ENCODE results near the gene HECW1. TPM values are rescaled to one million over a fixed set of nuclear protein-coding genes. Genes with fewer than 3 reads are reported as not detected.
A peak's percentile ranks its signal among the peaks of the same experiment; 100 is the strongest.

The HECW1 gene
- total and polyA plus RNA-seq, 10 of the 15 experiments (the other 5 are each of a cell fraction or from before 2014, with no cell fraction given) = under 0.01 to 0.31 (median 0.04) TPM; not detected in 3

DNA sequence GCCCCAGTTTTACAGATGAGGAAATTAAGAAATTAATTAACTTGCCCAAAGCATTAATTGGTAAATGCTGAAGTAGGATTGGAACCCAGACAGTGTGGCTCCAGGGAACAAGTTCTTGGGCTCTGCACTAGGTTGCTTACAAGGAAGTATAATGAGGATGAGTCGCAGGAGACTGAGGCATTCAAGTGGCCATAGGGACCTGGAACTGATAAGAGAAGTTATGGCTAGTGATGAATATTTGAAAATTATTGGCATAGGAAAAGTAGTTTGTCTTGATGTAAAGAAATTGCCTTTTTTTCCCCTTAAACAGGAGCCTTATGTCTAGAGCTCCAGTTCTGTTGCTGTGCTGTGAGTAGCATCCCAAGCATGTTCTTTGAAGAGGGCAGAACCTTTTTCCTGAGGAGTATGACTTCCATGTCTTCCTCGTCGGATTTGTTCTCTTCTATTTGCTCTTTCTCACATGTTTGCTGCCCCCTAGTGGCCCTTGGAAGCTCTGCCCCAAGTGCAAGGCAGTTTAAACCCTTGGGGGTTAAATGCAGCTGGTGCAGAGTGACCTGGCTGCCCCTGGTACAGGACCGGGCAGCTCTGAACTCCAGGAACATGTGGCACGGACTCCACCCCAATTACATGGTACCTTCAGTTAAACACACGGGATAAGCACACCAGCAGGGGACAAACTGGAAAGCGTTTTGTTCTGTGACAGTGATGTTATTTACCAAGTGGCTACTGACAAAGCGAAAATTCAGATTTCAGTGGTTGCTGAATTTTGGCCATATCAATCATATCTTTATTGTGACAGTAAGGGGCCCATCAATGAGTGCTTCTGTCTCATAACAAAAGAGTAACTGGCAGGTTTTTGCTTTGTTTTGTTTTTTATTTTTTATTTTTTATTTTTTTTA, 148.8 kb downstream of the HECW1 start (continued):
- TF ChIP-seq RCOR1 (conservative IDR thresholded peaks at IDR 0.05; ENCODE audit: low read depth, low read length) (no peak), PBX3 (IDR thresholded peaks at IDR 0.05; ENCODE audit: insufficient replicate concordance, low read depth, low read length) (no peak), FOXM1 (IDR thresholded peaks at IDR 0.05; ENCODE audit: low read depth, low read length) (no peak), RAD51 (IDR thresholded peaks at IDR 0.05) (no peak), SRF (IDR thresholded peaks at IDR 0.05; ENCODE audit: low read depth in 2 of 2, low read length in 2 of 2) (no peak), CREM (IDR thresholded peaks at IDR 0.05; ENCODE audit: low read depth) (no peak), SMARCA5 (IDR thresholded peaks at IDR 0.05) (0 out of 2 replicates have a peak, but pooled peaks have one; percentile 63), SP1 (IDR thresholded peaks at IDR 0.05; ENCODE audit: low read depth, low read length) (no peak), SMC3 (IDR thresholded peaks at IDR 0.05; ENCODE audit: borderline replicate concordance, low read length) (peak; percentile 84), BCLAF1 (IDR thresholded peaks at IDR 0.05) (no peak), USF2 (IDR thresholded peaks at IDR 0.05; ENCODE audit: borderline replicate concordance, low read depth, low read length) (no peak), NFIC (IDR thresholded peaks at IDR 0.05; ENCODE audit: low read depth, low read length) (no peak), FOXK2 (IDR thresholded peaks at IDR 0.05) (no peak)
- TF ChIP-seq, protein P1, sequence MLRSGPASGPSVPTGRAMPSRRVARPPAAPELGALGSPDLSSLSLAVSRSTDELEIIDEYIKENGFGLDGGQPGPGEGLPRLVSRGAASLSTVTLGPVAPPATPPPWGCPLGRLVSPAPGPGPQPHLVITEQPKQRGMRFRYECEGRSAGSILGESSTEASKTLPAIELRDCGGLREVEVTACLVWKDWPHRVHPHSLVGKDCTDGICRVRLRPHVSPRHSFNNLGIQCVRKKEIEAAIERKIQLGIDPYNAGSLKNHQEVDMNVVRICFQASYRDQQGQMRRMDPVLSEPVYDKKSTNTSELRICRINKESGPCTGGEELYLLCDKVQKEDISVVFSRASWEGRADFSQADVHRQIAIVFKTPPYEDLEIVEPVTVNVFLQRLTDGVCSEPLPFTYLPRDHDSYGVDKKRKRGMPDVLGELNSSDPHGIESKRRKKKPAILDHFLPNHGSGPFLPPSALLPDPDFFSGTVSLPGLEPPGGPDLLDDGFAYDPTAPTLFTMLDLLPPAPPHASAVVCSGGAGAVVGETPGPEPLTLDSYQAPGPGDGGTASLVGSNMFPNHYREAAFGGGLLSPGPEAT (IDR thresholded peaks at IDR 0.05; ENCODE audit: low read depth) = no peak
- TF ChIP-seq, protein P2, sequence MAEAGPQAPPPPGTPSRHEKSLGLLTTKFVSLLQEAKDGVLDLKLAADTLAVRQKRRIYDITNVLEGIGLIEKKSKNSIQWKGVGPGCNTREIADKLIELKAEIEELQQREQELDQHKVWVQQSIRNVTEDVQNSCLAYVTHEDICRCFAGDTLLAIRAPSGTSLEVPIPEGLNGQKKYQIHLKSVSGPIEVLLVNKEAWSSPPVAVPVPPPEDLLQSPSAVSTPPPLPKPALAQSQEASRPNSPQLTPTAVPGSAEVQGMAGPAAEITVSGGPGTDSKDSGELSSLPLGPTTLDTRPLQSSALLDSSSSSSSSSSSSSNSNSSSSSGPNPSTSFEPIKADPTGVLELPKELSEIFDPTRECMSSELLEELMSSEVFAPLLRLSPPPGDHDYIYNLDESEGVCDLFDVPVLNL (IDR thresholded peaks at IDR 0.05; ENCODE audit: low read depth, low read length) = no peak

All from GM12878 (cell line).